ENCODE measurements around the gene CSF1R.
"Not testable (repeated sequence)": the region's sequence is repeated elsewhere in the genome, so short reads cannot be mapped to it uniquely, and the experiment has no call there.

CSF1R gene

GRCh38 chr5:150103678-150104549 lies 17.6 kb upstream of the CSF1R start:
- DNase-seq (ENCODE audit: low spot score): peak; percentile 44

DNA sequence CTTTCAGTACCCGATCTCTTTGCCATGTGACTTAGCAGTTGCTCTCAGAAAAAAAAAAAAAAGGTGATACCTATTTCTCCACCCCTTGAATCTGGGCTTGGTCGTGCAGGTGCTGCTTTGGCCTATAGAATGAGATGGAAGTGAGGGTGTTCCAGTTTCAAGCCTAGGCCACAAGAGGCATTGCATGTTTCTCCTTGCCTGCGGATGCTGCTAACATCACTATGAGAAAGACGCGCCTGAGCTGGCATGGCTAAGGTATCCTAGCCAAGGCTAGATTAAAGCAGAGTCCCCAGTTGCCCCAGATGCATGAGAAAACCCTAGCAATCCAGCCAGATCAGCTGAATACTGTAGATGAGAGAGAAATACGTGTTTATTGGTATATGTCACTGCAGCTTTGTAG lies 14.7 kb upstream of the CSF1R start:
- DNase-seq (ENCODE audit: low spot score): no peak

DNA sequence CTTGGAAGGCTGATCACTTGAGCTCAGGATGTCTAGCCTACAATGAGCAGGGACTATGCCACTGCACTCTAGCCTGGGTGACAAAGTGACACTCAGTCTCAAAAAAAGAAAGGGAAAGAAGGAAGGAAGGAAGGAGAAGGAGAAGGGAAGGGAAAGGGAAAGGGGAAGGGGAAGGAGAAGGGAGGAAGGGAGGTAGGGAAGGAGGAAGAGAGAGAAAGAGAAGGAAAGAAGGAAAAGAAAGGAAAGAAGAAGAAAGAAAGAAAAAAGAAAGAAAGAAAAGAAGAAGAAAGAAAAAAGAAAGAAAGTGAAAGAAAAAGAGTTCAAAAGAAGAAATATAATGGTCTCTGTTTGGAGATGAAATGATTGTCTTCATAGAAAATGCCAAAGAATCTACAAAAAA lies 10.8 kb upstream of the CSF1R start:
- no peak for DNase-seq (ENCODE audit: low spot score)

- no peak for DNase-seq (ENCODE audit: low spot score)
These were observed 5.9 kb upstream of the CSF1R start for GRCh38 chr5:150092159-150092787.

DNA sequence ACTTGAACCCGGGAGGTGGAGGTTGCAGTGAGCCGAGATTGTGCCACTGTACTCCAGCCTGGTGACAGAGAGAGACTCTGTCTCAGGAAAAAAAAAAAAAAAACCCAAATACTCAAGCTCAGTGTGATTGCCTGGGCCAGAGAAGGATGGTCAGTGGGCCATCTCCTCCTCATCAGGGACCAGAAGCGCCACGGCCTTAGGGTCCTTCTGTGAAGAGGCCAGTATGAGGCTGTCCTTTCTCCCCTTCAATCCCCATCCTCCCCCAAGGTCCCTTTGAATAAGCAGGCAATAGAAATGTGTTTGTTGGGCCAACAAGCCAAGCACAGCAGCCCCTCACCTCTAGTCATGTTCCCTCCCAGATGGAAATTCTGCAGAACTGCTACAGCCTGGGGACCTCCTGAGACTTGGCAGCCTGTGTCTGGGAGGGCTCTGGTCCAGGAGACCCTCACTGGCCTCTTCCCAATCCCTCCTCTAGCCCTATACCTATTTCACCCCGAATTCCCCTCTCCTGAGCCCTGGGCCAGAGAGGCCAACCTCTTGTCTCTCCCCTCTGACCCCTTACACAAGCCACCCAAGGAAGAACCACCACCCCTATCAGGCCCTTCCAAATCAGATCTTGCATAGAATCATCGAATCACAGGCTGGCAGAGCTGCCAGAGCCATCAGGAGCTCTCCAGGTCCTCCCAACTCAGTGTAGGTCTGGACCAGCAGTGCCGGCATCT lies 1.0 kb downstream of the CSF1R start:
- no peak for DNase-seq (ENCODE audit: low spot score)

- not testable (repeated sequence) for DNase-seq (ENCODE audit: low spot score)
These were observed 1.6 kb downstream of the CSF1R start for GRCh38 chr5:150084754-150085153.

- no peak for DNase-seq (ENCODE audit: low spot score)
These were observed 3.5 kb downstream of the CSF1R start for GRCh38 chr5:150082889-150083288.

DNA sequence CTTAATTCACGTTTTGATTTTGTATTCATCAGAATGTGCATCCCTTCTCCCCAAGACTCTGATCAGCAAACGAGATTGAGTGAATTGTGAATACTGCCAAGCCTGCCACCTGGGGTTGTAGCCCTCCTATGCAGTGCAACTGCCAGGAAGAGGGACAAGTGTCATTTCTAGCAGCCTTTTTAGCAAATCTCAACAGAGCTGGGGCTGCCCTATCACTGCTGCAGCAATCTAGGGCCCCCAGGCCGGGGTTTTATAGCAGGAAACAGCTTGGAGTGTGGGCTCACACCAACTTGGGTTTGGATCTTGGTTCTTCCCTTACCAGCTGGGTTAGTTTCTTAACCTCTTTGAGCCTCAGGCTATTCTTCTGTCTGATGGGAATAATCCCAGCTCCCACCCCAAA lies 4.0 kb downstream of the CSF1R start:
- DNase-seq (ENCODE audit: low spot score): no peak

- peak; percentile 70 for DNase-seq (ENCODE audit: low spot score)
These were observed 4.6 kb downstream of the CSF1R start for GRCh38 chr5:150081541-150082283.

DNA sequence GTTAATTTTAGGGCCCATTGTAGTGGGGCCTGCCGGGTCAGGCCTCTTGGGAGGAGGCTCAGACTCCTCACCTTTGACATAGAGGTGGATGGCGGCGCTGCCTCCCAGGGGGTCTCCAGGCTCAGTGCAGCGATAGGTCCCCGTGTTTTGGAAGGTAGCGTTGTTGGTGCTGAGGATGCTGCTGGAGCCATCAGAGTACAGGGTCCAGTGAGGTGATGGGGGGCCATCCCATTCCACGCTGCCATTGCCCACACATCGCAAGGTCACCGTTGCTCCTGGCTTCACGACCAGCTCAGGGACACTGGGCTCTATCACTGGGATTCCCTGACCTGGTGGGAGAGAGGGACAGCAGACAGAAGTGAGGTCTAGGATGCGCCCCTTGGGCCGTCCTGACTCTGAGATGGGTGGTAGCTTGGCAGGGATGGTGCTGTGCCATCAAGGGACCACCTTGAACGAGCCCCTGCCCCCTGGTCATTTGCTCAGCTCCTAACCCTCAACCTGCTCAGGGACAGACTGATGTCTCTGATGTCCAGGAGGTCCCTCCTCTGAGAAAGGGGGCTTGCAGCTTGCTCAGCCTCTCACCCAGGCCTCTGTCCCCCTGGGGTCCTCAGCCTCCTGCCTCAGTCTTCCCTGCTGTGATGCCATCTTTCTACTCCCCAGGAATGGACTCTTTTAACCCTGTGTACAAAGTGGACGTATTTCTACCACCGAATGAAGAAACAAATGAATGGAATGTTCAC lies 5.5 kb downstream of the CSF1R start:
- DNase-seq (ENCODE audit: low spot score): no peak

GRCh38 chr5:150079909-150080461 lies 6.4 kb downstream of the CSF1R start:
- DNase-seq (ENCODE audit: low spot score): peak; percentile 57

- no peak for DNase-seq (ENCODE audit: low spot score)
These were observed 7.3 kb downstream of the CSF1R start for GRCh38 chr5:150078802-150079689.

DNA sequence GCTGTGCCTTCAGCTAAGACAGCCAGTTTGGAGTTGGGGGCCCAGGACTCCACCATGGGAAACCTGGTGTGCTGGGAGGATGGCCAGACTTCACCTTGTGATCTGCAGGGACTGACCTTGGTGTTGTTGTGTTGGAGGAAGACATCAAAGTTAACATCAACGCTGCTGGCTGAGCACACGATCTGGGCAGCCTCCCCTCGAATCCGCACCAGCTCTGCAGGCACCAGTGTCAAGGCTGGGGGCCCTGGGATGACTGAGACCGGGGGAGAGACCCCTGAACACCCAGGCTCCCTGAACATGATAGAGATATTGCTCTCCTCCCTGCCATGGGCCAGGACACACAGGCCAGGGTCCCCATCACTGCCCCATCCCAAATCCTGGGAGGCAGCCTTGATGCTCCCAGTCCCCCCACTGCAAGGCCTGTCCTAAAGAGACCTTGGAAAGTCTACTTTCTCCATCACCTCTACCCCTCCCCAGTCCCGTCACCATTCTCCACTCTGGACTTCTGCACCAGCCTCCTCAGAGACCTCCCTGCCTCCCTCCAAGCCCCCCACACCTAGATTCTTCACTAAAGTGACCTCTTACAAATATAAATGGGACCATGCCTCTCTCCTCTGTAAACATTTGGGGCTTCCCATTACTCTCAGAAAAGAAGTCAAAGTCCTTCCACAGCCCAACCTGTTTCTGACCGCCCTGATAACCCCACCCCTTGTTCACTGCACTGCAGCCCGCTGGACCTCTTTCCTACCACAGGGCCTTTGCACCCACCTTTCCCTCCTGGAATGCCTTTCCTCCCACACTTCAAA lies 8.2 kb downstream of the CSF1R start:
- peak; percentile 48 for DNase-seq (ENCODE audit: low spot score)

DNA sequence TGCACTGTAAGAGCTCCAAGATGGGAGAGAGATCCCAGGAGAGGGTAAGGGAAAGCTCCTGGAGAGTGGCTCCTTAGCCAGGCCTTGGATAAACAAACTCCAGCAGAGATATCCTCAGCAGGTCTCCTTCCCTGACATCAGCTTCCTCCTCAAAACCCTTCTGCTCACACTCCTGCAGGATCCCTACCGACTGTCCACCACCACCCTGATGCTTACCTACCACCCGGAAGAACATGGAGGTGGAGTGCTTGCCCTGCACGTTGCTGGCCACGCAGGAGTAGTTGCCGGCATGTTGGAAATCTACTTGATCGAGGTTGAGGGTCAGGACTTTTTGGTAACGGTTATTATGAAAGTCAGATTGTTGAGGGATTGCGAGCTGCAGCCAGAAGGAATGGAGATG lies 9.3 kb downstream of the CSF1R start:
- DNase-seq (ENCODE audit: low spot score): no peak

DNA sequence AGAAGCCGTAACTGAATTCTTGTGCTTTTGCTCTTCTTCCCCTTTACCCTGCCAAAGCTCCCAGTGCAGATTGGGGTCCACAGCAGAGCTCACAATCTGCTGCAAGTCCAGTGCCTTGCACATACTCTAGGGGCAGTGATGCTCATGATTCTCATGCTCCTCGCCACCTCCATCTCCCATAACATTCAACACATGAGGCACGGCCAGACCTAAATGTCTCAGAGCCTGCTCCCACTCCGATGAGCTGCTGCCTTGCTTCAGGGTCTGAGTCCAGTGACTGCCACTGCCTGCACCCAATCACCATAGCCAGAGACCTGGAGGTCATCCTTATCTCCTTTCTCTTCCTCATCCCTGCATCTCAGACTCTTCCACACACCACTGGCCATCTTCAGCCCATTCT lies 10.5 kb downstream of the CSF1R start:
- DNase-seq (ENCODE audit: low spot score): no peak

GRCh38 chr5:150075233-150075632 lies 11.1 kb downstream of the CSF1R start:
- peak; percentile 47 for DNase-seq (ENCODE audit: low spot score)

GRCh38 chr5:150073677-150074076 lies 12.7 kb downstream of the CSF1R start:
- DNase-seq (ENCODE audit: low spot score): no peak

- peak; percentile 28 for DNase-seq (ENCODE audit: low spot score)
These were observed 13.2 kb downstream of the CSF1R start for GRCh38 chr5:150073086-150073625.

- no peak for DNase-seq (ENCODE audit: low spot score)
These were observed 15.5 kb downstream of the CSF1R start for GRCh38 chr5:150070821-150071220.
